Liver (tissue), 3 donors: ENCODE data around the gene EIF5B.

Source experiments
- CTCF ChIP-seq: fragments of 150-350 bp; IDR thresholded peaks from 2 replicates; pipeline ENCODE4 v1.5.1; 2017; ENCODE audit warnings: improper control_type of control experiment, low read depth, low read length; ENCODE audit not compliant: missing input control
- JUND ChIP-seq, 2 donors: IDR thresholded peaks; 2 replicates each; pipeline ENCODE4 v1.6.1; 2016; ENCODE audit warnings: antibody characterized with exemption in 2 of 2
- MAX ChIP-seq: IDR thresholded peaks from 2 replicates; pipeline ENCODE4 v1.6.1; 2016; ENCODE audit warnings: antibody characterized with exemption
- NR2F2 ChIP-seq: IDR thresholded peaks from 2 replicates; pipeline ENCODE4 v1.6.1; 2016; ENCODE audit warnings: antibody characterized with exemption
- RAD21 ChIP-seq, 2 donors: IDR thresholded peaks; 2 replicates each; pipeline ENCODE4 v1.6.1; 2016; ENCODE audit warnings: antibody characterized with exemption in 2 of 2, mild to moderate bottlenecking in 2 of 2
- REST ChIP-seq: IDR thresholded peaks from 2 replicates; pipeline ENCODE4 v1.6.1; 2016; ENCODE audit warnings: antibody characterized with exemption, mild to moderate bottlenecking
- RXRA ChIP-seq, 2 donors: IDR thresholded peaks; 2 replicates each; pipeline ENCODE4 v1.6.1; 2017 to 2018; ENCODE audit warnings: antibody characterized with exemption in 2 of 2, mild to moderate bottlenecking in 1 of 2
- SP1 ChIP-seq: IDR thresholded peaks from 2 replicates; pipeline ENCODE4 v1.6.1; 2018; ENCODE audit warnings: antibody characterized with exemption, mild to moderate bottlenecking
- TAF1 ChIP-seq: conservative IDR thresholded peaks from 2 replicates; pipeline ENCODE4 v1.6.1; 2016; ENCODE audit warnings: antibody characterized with exemption, mild to moderate bottlenecking
- TF ChIP-seq, protein P1 (sequence below): IDR thresholded peaks from 2 replicates; pipeline ENCODE4 v1.6.1; 2016; ENCODE audit warnings: antibody characterized with exemption
- TF ChIP-seq, protein P2 (sequence below): IDR thresholded peaks from 2 replicates; pipeline ENCODE4 v1.6.1; 2016; ENCODE audit warnings: antibody characterized with exemption
- donor health status: healthy.
- donor health status: healthy.

DNA sequence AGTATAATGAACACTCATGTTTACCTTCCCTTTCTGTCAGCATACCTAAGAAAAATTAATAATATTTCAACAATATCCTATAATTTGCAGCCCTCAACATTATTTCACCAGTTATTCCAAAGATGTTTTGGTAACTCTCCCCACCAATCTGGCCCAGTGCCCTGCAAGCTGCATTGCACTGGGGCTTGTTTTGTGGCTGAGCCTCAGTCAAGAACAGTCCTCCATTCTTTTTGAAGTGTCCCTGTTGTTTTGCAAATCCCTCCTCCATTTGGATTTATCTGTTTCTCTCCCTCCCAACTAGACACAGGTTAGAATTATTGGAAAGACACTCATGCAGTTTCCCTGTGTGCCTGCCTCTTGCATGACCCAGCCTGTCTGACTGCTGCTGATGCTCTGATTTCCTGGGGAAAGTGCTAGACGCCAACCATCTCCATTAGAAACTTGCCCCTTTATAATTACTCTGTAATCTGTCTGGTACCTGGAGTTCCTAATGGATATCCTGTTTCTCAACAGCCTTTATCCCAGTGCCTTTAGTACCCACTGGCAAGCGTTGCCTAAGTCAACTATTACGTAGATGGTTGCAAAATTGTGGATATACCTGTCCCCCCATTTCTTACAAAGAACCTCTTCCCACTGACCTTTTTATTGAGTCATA, 60.2 kb downstream of the EIF5B start:
- TF ChIP-seq SP1: no peak
- TF ChIP-seq CTCF: no peak
- no peak for TF ChIP-seq RXRA (IDR thresholded peaks at IDR 0.05)
- TF ChIP-seq REST: no peak
- TF ChIP-seq RAD21 (IDR thresholded peaks at IDR 0.05): no peak
- no peak for TF ChIP-seq TAF1
- TF ChIP-seq, protein P1, sequence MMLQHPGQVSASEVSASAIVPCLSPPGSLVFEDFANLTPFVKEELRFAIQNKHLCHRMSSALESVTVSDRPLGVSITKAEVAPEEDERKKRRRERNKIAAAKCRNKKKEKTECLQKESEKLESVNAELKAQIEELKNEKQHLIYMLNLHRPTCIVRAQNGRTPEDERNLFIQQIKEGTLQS: no peak
- TF ChIP-seq, protein P2, sequence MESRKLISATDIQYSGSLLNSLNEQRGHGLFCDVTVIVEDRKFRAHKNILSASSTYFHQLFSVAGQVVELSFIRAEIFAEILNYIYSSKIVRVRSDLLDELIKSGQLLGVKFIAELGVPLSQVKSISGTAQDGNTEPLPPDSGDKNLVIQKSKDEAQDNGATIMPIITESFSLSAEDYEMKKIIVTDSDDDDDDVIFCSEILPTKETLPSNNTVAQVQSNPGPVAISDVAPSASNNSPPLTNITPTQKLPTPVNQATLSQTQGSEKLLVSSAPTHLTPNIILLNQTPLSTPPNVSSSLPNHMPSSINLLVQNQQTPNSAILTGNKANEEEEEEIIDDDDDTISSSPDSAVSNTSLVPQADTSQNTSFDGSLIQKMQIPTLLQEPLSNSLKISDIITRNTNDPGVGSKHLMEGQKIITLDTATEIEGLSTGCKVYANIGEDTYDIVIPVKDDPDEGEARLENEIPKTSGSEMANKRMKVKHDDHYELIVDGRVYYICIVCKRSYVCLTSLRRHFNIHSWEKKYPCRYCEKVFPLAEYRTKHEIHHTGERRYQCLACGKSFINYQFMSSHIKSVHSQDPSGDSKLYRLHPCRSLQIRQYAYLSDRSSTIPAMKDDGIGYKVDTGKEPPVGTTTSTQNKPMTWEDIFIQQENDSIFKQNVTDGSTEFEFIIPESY: no peak
- no peak for TF ChIP-seq MAX
- no peak for TF ChIP-seq JUND (IDR thresholded peaks at IDR 0.05)
- TF ChIP-seq NR2F2: no peak
